ENCODE measurements around the gene DCST1.
A peak's percentile ranks its signal among the peaks of the same experiment; 100 is the strongest.

DCST1 gene

GRCh38 chr1:155057788-155058211 lies 24.2 kb downstream of the DCST1 start:
- DNase-seq, result no peak

GRCh38 chr1:155060736-155061135 lies 27.1 kb downstream of the DCST1 start:
- no peak for DNase-seq

- peak; percentile 92 for DNase-seq
These were observed 27.9 kb downstream of the DCST1 start for GRCh38 chr1:155061381-155062150.

GRCh38 chr1:155062151-155062686 lies 28.6 kb downstream of the DCST1 start:
- no peak for DNase-seq

- DNase-seq, result peak; percentile 66
These were observed 29.2 kb downstream of the DCST1 start for GRCh38 chr1:155062702-155063411.

GRCh38 chr1:155063550-155064110 lies 30.0 kb downstream of the DCST1 start, which contains the start of gene EFNA4:
TSS of gene EFNA4 (plus strand) at chr1:155063740. CDS start at chr1:155063824, 84 bp downstream.
- DNase-seq, result peak; percentile 47

- DNase-seq, result no peak
These were observed 30.6 kb downstream of the DCST1 start for GRCh38 chr1:155064111-155064831.

- DNase-seq, result no peak
These were observed 31.3 kb downstream of the DCST1 start for GRCh38 chr1:155064832-155065429.

- no peak for DNase-seq
These were observed 33.2 kb downstream of the DCST1 start for GRCh38 chr1:155066777-155067176.

GRCh38 chr1:155068599-155068998 lies 35.0 kb downstream of the DCST1 start:
- no peak for DNase-seq

GRCh38 chr1:155069551-155070157 lies 36.0 kb downstream of the DCST1 start:
- DNase-seq, result no peak

- no peak for DNase-seq
These were observed 36.6 kb downstream of the DCST1 start for GRCh38 chr1:155070158-155070621.

GRCh38 chr1:155070721-155071569 lies 37.3 kb downstream of the DCST1 start:
- peak; percentile 82 for DNase-seq

- DNase-seq, result no peak
These were observed 38.1 kb downstream of the DCST1 start for GRCh38 chr1:155071701-155072100.

- no peak for DNase-seq
These were observed 39.1 kb downstream of the DCST1 start for GRCh38 chr1:155072531-155073289.

GRCh38 chr1:155073377-155074242 lies 40.0 kb downstream of the DCST1 start:
- no peak for DNase-seq

GRCh38 chr1:155075535-155075934 lies 41.9 kb downstream of the DCST1 start:
- no peak for DNase-seq

- DNase-seq, result peak; percentile 72
These were observed 42.7 kb downstream of the DCST1 start for GRCh38 chr1:155076371-155076770.

- no peak for DNase-seq
These were observed 43.7 kb downstream of the DCST1 start for GRCh38 chr1:155077346-155077745.
